Measurements from ENCODE around the gene KRT79. TPM values are rescaled to one million over a fixed set of nuclear protein-coding genes. Genes with fewer than 3 reads are reported as not detected.

KRT79 gene
- total RNA-seq, 2 experiments from 2014 or later = not detected

DNA sequence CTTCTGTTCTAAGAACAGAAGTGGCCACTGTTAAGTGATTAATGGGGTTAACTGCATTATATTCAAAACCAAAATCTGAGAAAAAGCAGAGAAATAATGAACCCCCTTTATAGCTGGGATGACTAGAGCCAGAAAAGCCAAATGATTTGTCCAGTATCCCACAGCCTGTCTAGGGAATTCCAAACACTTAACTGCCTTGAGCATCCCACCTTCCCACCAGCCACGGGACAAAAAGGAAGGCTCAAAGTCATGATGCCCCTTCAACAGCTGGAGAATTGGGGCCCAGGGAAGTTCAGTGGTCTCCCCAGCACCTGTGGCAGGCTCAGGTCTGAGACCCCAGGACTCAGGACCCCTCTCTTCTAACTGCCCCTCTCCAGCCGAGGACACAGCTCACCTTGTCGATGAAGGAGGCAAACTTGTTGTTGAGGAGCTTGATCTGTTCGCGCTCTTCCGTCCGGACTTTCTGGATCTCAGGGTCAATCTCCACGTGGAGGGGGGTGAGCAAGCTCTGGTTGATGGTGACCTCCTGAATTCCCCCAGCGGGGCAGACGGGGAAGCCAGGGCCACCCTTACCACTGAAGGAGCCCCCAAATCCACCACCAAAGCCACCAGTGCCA, 20.8 kb downstream of the KRT79 start:
- H3K27me3 Mint-ChIP-seq (ENCODE audit: low read depth) = no peaks in the 10 kb centered on the region
- no peaks in the 10 kb centered on the region for H3K9me3 Mint-ChIP-seq
- intact Hi-C loops (cut with micrococcal nuclease) = no loop called here
- H3K27ac Mint-ChIP-seq = no peak overlapping the region
- CTCF ChIA-PET = interaction anchor here (1.6 kb wide), 1 partner anchor 66 kb away, joined by 4 read pairs; no protein-coding TSS in a partner anchor
- no peak overlapping the region for H3K4me3 Mint-ChIP-seq
- peaks cover 10% of the 10 kb centered on the region for H3K4me1 Mint-ChIP-seq (ENCODE audit: low read depth)
- no peak for DNase-seq
- no peaks in the 10 kb centered on the region for H3K36me3 Mint-ChIP-seq (ENCODE audit: low read depth)

DNA sequence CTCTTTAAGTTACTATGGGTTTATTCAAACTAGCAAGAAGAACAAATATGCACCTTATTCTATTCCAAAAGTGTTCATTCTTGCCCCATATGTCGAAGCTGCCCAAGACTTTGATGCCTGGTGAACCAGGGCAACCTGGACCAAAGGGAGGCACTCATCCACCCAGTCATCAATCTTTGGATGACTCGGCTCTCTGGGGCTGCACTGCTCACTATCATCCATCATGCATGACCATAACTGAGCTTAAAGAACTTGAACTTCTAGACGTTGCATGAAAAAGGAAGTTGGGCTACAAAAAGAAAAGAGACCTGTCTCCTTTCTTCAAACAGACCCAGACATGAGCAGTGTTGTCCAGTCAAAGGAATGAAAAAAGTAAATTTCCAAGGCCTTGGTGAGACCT, 21.4 kb downstream of the KRT79 start:
- Mint-ChIP-seq H3K36me3 (ENCODE audit: low read depth) (no peaks in the 10 kb centered on the region), H3K4me3 (no peak overlapping the region), H3K27ac (no peak overlapping the region), H3K27me3 (ENCODE audit: low read depth) (no peaks in the 10 kb centered on the region), H3K9me3 (no peaks in the 10 kb centered on the region), H3K4me1 (ENCODE audit: low read depth) (peaks cover 6% of the 10 kb centered on the region)
- CTCF ChIA-PET = interaction anchor here (0.6 to 1.6 kb wide), 2 partner anchors 67 to 225 kb away, joined by 3 to 4 read pairs; no protein-coding TSS in a partner anchor
- no peak for DNase-seq
- intact Hi-C loops (cut with micrococcal nuclease) = no loop called here

DNA sequence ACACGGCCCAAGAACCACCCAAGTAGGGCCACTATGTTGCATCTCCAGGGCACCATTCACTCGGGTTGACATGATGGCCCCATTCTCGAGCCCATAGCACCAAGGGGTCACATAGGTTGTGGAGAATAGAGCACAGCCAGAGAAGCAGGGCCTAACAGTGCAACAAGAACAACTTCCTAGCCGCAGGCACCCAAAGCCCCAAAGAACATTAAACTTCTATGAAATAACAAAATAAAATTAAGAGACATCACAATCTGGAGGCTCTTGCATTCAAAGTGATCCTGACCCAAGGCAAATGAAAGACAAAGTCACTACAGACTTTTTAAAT, 22.1 kb downstream of the KRT79 start:
- no peaks in the 10 kb centered on the region for H3K27me3 Mint-ChIP-seq (ENCODE audit: low read depth)
- H3K4me1 Mint-ChIP-seq (ENCODE audit: low read depth) = no peaks in the 10 kb centered on the region
- no peak overlapping the region for H3K4me3 Mint-ChIP-seq
- no peak overlapping the region for H3K27ac Mint-ChIP-seq
- H3K36me3 Mint-ChIP-seq (ENCODE audit: low read depth) = no peaks in the 10 kb centered on the region
- intact Hi-C loops (cut with micrococcal nuclease) = no loop called here
- CTCF ChIA-PET = interaction anchor here (0.6 kb wide), 1 partner anchor 225 kb away, joined by 3 read pairs; no protein-coding TSS in a partner anchor
- DNase-seq = no peak
- H3K9me3 Mint-ChIP-seq = no peaks in the 10 kb centered on the region

DNA sequence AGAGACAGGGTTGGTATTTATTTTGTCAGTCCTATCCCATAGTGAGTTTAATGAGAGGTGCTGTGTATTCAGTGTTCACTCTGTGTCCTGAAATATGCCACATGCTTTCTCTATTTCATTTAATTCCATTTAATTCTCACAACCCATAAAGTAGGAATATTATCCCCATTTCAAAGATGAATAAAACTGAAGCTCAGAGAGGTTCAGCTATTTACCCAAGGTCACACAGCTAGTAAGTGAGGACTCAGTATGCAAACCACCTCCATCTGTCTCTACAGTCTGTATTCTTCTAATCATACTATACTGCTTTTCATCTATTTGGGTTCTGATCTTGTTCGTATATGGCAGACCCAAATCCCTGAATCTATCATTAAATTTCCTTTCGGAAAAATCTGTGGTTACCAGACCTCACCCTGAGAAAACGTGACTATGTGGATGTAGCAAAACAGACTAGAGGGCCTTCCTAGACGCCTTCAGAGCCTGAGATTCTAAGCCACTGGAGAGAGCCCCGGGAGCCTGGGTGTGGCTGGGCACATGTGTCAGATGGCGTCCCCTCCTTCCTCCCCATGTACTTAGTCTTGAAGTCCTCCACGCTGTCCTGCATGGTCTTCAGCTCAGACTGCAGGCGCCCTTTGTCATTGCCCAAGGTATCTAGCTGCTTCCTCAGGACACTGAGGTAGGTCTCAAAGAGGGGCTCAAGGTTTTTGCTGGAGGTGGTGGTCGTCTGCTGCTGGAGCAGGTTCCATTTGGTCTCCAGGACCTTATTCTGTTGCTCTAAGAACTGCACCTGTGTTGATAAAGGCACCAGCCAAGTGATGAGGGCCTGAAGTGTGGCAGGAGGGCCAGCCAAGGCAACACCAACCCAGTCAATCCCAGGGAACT, 22.7 kb downstream of the KRT79 start:
- no peak for DNase-seq
- H3K27me3 Mint-ChIP-seq (ENCODE audit: low read depth) = no peaks in the 10 kb centered on the region
- H3K9me3 Mint-ChIP-seq = no peaks in the 10 kb centered on the region
- CTCF ChIA-PET = no interaction called here
- no peak overlapping the region for H3K27ac Mint-ChIP-seq
- H3K4me1 Mint-ChIP-seq (ENCODE audit: low read depth) = no peaks in the 10 kb centered on the region
- intact Hi-C loops (cut with micrococcal nuclease) = no loop called here
- H3K36me3 Mint-ChIP-seq (ENCODE audit: low read depth) = no peaks in the 10 kb centered on the region
- H3K4me3 Mint-ChIP-seq = no peak overlapping the region

DNA sequence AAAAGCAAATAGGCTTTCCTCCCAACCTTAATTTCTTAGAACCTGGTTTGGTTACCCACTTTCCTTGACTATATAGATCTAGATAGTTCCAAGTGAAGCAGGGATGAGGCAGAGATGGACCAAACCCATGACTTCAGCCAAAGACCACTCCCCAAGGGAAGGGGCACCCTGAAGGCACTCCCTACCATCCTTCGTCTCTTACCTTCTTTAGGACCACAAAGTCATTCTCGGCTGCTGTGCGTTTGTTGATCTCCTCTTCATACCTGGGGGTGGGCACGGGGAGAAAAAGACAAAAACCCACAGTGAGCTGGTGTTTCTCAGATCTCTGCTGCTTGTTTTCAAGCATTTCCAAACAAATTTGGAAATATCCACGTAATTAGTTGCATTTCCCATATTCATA, 23.6 kb downstream of the KRT79 start:
- H3K27ac Mint-ChIP-seq = no peak overlapping the region
- H3K4me1 Mint-ChIP-seq (ENCODE audit: low read depth) = no peaks in the 10 kb centered on the region
- H3K27me3 Mint-ChIP-seq (ENCODE audit: low read depth) = no peaks in the 10 kb centered on the region
- intact Hi-C loops (cut with micrococcal nuclease) = no loop called here
- H3K4me3 Mint-ChIP-seq = no peak overlapping the region
- no peaks in the 10 kb centered on the region for H3K36me3 Mint-ChIP-seq (ENCODE audit: low read depth)
- CTCF ChIA-PET = no interaction called here
- H3K9me3 Mint-ChIP-seq = no peaks in the 10 kb centered on the region
- no peak for DNase-seq

DNA sequence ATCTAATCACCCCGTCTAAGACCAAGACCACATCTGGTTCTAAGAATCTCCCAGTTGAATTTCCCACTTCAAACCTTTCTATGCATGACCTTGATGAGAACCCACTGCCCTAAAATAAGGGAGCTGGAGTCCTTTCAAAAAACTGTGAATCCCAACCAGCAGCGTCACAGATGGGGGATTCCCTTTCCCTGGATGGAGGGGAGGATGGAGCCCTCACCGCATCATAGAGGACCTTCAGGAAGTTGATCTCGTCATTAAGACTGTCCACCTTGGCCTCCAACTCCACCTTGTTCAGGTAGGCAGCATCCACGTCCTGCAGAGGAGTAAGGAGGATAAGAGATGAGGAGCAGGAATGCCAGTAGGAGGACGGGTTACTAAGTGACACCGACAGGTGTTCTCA, 24.9 kb downstream of the KRT79 start:
- DNase-seq = no peak
- CTCF ChIA-PET = no interaction called here
- Mint-ChIP-seq H3K4me1 (ENCODE audit: low read depth) (no peaks in the 10 kb centered on the region), H3K36me3 (ENCODE audit: low read depth) (no peaks in the 10 kb centered on the region), H3K27me3 (ENCODE audit: low read depth) (no peaks in the 10 kb centered on the region), H3K4me3 (no peak overlapping the region), H3K27ac (no peak overlapping the region), H3K9me3 (no peaks in the 10 kb centered on the region)
- intact Hi-C loops (cut with micrococcal nuclease) = no loop called here

DNA sequence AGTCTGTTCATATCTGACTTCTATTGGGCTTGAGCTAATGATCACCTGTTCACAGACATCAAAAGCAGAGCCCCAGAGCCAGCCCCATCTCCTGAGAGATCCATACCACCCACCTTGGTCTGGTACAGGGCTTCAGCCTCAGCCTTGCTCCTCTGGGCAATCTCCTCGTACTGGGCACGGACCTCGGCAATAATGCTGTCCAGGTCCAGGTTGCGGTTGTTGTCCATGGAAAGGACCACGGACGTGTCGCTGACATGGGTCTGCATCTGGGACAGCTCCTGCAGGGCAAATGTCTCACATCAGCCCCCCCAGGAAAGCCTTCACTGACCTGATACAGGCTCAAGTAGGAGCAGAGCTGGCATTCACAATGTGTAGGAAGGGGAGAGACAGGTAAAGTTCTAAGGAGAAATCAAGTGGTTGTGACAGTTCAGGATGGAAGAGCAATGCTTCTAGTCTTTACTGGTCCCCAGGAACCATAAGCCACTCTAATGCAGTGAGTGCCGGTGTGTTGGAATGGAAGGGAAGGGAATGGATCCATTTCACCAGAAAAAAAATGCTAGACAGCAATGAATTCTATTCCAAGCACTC, 25.4 kb downstream of the KRT79 start:
- Mint-ChIP-seq H3K36me3 (ENCODE audit: low read depth) (no peaks in the 10 kb centered on the region), H3K4me1 (ENCODE audit: low read depth) (no peaks in the 10 kb centered on the region), H3K4me3 (no peak overlapping the region), H3K27me3 (ENCODE audit: low read depth) (no peaks in the 10 kb centered on the region), H3K9me3 (no peaks in the 10 kb centered on the region), H3K27ac (no peak overlapping the region)
- intact Hi-C loops (cut with micrococcal nuclease) = no loop called here
- CTCF ChIA-PET = no interaction called here
- DNase-seq = no peak

DNA sequence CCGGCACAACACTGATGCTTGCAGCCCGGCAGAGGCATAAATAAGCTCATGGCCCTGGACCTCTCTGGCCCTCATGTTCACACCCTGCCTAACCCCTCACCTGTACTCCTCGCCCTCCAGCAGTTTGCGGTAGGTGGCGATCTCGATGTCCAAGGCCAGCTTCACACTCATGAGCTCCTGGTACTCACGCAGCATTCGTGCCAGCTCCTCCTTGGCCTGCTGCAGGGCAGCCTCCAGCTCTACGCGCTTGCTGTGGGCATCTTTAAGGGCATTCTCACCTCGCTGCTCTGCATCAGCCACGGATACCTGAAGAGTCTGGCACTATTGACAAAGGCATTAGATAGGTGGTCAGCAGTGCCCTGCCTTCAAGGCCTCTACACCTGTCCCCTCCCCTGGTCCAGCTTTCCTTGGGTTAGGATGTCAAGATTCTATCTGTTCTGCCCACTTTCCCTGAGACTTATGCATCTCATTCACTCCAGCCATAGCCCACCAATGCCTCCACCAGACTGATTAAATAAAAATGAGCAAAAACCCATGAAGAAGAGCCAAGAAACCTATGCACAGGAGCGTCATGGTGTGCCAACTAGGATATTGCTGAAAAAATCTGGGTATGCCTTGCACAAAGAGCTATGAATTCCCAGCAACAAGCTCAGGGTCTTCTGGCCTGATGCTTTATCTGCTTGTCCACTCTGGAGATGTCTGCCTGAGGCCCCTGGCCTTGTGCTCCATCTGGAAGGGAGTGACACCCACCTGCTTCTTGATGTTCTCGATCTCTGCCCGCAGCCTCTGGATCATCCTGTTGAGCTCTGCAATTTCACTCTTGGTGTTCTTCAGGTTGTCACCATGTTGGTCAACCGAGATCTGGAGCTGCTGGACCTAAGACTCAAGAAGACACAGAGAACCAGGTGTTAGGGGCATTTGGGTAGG, 26.3 kb downstream of the KRT79 start:
- Mint-ChIP-seq H3K9me3 (no peaks in the 10 kb centered on the region), H3K36me3 (ENCODE audit: low read depth) (no peaks in the 10 kb centered on the region), H3K4me1 (ENCODE audit: low read depth) (no peaks in the 10 kb centered on the region), H3K27ac (no peak overlapping the region), H3K27me3 (ENCODE audit: low read depth) (no peaks in the 10 kb centered on the region), H3K4me3 (no peak overlapping the region)
- intact Hi-C loops (cut with micrococcal nuclease) = no loop called here
- DNase-seq = no peak
- CTCF ChIA-PET = interaction anchor here (1.1 kb wide), 2 partner anchors 10 to 72 kb away, joined by 3 to 4 read pairs; no protein-coding TSS in a partner anchor

DNA sequence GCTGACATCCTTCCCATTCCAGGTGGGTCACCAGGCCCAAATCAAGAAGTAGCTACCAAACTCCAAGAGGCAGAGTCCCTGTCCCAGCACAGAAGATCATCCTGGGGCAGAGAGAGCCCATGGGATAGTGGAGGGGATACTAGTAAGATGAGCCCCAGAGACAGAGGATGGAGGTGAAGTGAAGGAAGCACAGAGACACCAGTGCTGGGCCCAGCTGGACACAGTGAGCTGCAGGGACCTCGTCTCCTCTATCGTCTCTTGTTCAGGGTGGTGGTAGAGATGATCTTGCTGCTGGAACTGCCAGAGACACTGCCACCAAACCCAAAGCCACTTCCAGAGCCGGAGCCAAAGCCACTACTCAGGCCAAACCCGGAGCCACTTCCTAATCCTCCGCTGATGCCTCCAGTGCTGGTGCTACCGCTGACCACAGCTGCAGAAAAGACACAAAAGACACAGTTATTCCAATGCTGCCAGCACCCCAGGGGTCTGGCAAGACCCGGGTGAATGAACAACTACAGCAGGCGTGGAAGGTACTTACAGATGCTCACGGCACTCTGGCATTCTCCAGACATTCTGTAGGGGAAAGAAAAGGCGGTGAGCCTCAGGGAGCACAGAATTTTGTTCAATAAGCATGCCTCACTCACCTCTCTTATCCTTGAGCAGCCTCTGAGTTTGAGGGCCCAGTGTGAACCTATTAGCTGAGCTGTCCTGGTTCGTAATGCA, 27.1 kb downstream of the KRT79 start:
- DNase-seq = no peak
- intact Hi-C loops (cut with micrococcal nuclease) = no loop called here
- no peaks in the 10 kb centered on the region for H3K27me3 Mint-ChIP-seq (ENCODE audit: low read depth)
- no peaks in the 10 kb centered on the region for H3K4me1 Mint-ChIP-seq (ENCODE audit: low read depth)
- no peaks in the 10 kb centered on the region for H3K36me3 Mint-ChIP-seq (ENCODE audit: low read depth)
- H3K4me3 Mint-ChIP-seq = no peak overlapping the region
- H3K9me3 Mint-ChIP-seq = no peaks in the 10 kb centered on the region
- no peak overlapping the region for H3K27ac Mint-ChIP-seq
- CTCF ChIA-PET = interaction anchor here (1.1 kb wide), 2 partner anchors 9 to 73 kb away, joined by 3 to 4 read pairs; no protein-coding TSS in a partner anchor

DNA sequence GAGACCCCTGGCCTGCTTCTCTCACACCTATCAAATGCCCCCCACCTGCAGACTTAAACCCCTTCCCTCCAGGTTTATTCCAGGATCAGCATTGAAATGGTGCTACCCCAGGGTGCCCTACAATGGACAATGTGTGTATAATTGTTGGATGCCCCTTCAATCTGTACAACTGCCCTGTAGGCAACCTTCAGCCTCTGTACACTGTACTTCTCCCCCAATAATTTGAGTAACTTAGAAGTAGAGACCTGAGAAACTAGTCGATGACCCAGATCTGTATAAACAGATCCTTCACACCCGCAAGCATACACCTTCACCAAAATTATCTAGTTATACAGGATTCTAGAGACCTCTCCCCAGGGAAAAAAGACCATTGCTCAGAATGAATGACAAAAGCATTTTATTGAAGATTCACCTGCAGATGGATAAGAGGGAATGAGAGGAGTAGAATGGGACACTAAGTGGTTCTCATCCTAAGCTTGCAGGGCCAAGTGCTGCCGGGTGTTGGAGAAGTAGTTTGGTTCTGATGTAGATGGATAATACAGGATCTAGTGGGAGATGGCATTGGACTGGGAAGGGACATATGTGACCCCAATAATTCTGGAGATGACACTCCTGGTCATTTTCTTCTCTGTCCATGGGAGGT, 27.8 kb downstream of the KRT79 start:
- H3K9me3 Mint-ChIP-seq = no peaks in the 10 kb centered on the region
- no peaks in the 10 kb centered on the region for H3K36me3 Mint-ChIP-seq (ENCODE audit: low read depth)
- no peak overlapping the region for H3K4me3 Mint-ChIP-seq
- no peaks in the 10 kb centered on the region for H3K27me3 Mint-ChIP-seq (ENCODE audit: low read depth)
- no peaks in the 10 kb centered on the region for H3K4me1 Mint-ChIP-seq (ENCODE audit: low read depth)
- no peak for DNase-seq
- no peak overlapping the region for H3K27ac Mint-ChIP-seq
- intact Hi-C loops (cut with micrococcal nuclease) = no loop called here
- CTCF ChIA-PET = interaction anchor here (1.1 kb wide), 1 partner anchor 8 kb away, joined by 3 read pairs; no protein-coding TSS in a partner anchor

DNA sequence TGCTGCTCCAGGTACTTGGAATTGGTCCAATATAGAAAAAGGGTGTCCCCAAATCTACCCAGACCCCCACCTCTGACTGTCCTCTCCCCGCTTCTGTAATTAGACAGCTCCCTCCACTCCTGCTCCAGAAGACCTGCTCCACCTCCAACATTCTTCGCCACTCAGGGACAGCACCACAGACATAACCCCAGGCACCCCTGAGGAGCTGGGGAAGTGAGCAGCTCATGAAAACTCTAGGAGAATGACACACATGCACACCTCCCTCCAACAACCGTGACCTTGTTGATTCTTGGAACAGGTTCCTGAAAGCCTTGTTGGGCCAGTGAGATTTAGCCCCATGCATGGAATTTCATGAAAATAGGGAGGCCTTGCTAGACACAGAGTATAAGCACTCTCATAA, 28.4 kb downstream of the KRT79 start:
- H3K4me3 Mint-ChIP-seq = no peak overlapping the region
- no peaks in the 10 kb centered on the region for H3K27me3 Mint-ChIP-seq (ENCODE audit: low read depth)
- H3K9me3 Mint-ChIP-seq = no peaks in the 10 kb centered on the region
- no peak for DNase-seq
- no peak overlapping the region for H3K27ac Mint-ChIP-seq
- intact Hi-C loops (cut with micrococcal nuclease) = no loop called here
- no peaks in the 10 kb centered on the region for H3K36me3 Mint-ChIP-seq (ENCODE audit: low read depth)
- CTCF ChIA-PET = no interaction called here
- no peaks in the 10 kb centered on the region for H3K4me1 Mint-ChIP-seq (ENCODE audit: low read depth)
